H7 (cell line): ENCODE measurements around the gene NTHL1. TPM values are rescaled to one million over a fixed set of nuclear protein-coding genes. Genes with fewer than 3 reads are reported as not detected.
A peak's percentile ranks its signal among the peaks of the same experiment; 100 is the strongest.
"Not testable (repeated sequence)": the region's sequence is repeated elsewhere in the genome, so short reads cannot be mapped to it uniquely, and the experiment has no call there.

Experiments
- DNase-seq: peaks from one replicate; pipeline ENCODE4 v3.0.0; 2012
- H3K27me3 ChIP-seq: 2 replicates; pipeline ENCODE4 v1.6.0; 2011; ENCODE audit warnings: mild to moderate bottlenecking, low read length; ENCODE audit not compliant: control insufficient read depth, insufficient read depth
- H3K36me3 ChIP-seq: replicated peaks from 2 replicates; pipeline ENCODE4 v1.5.1; 2011; ENCODE audit warnings: low read length; ENCODE audit not compliant: control insufficient read depth, insufficient read depth
- H3K4me3 ChIP-seq: 2 replicates; pipeline ENCODE4 v1.5.1; 2011; ENCODE audit warnings: low read depth, mild to moderate bottlenecking, control low read depth, low read length, moderate library complexity; ENCODE audit not compliant: insufficient read depth
- total RNA-seq: library from RNA; depleted of rRNA; stranded (reverse); fragments of >200 nt; shearing (Covaris generic); gene quantifications from 2 replicates; pipeline ENCODE4 v1.2.3, GENCODE V29; 2014

NTHL1 gene
- total RNA-seq, 1 experiment from 2014 or later: 108 TPM

DNA sequence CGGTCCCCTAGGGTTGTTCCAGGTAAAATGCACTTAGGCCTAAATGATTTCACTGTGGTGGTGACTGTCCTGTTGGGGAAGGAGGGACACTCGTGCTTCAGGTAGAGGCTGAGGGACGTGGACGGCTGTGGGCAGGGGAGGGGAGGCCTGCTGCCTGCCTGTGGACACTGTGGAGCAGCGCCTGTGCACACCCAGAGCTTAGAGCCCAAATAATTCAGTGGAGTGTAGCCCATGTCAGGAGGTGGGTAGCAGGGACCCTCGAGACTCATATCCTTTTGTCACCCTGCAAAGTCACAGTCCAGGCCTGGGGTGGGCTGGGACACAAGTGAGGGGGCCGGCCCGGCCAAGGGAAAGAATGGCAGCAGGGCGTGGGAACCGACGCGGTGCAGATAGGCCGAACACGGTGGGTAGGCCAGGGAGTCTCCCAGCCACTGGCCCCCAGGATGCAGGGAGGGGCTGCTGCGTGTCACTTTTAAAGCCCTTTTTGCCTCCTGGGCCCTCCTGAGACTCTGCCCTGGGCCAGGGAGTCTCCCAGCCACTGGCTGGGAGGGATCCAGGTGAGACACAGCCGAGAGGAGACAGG is 21.7 kb downstream of the NTHL1 start:
- no peak overlapping the region; the same call in 1 of the 2 replicates for H3K4me3 ChIP-seq
- H3K36me3 ChIP-seq: no peaks in the 10 kb centered on the region
- H3K27me3 ChIP-seq: peaks cover 22% of the 10 kb centered on the region
- DNase-seq: no peak

DNA sequence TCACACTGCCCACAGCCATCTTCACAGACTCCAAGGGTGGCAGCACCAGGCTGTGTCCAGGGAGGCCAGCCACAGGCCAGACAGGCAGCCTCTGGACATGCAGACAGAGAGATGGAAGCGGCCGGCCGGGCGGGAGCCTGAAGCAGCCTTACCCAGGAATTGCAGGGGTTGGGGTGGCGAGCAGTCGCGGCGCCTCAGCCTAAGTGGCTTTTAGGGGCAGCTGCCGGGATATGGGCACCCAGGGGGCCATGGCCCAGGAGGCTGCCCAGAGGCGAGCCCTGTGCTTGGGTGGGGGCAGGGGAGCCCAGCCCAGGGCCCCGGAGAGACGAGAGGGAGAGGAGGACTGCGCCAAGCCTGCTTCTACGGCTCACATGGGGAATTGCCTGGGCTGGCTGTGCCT is 22.4 kb downstream of the NTHL1 start:
- H3K36me3 ChIP-seq: no peaks in the 10 kb centered on the region
- peaks cover 30% of the 10 kb centered on the region for H3K27me3 ChIP-seq
- no peak for DNase-seq
- no peak overlapping the region for H3K4me3 ChIP-seq

- Histone ChIP-seq H3K4me3 (peak overlapping the region; percentile 40; the same call in 1 of the 2 replicates), H3K27me3 (peaks cover 42% of the 10 kb centered on the region), H3K36me3 (no peaks in the 10 kb centered on the region)
- DNase-seq: peak; percentile 75
These were observed 23.6 kb downstream of the NTHL1 start for GRCh38 chr16:2024032-2024420.

GRCh38 chr16:2023092-2024031 is 24.3 kb downstream of the NTHL1 start:
- Histone ChIP-seq H3K4me3 (peak overlapping the region; percentile 40), H3K36me3 (no peaks in the 10 kb centered on the region), H3K27me3 (peaks cover 45% of the 10 kb centered on the region)
- DNase-seq: peak; percentile 99

DNA sequence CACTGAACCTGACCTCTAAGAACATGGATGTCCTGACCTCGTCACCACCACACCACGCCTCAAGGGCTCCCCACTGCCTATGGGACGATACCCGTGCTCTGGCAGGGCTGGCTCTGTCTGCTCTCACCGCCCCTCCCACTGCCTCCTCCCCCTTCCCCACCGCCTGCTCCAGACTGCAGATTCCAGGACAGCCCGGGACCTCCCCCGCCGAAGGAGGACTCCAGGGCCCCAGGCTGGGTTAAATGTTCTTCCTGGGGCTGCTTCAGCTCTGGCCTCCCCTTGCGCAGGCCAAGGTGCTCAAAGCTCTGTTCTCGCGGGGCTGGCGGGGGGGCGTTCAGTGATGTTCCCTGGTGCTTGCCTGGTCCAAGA is 24.9 kb downstream of the NTHL1 start:
- H3K4me3 ChIP-seq: peak overlapping the region; percentile 40
- H3K36me3 ChIP-seq: no peaks in the 10 kb centered on the region
- H3K27me3 ChIP-seq: peaks cover 45% of the 10 kb centered on the region
- DNase-seq: peak; percentile 96

DNA sequence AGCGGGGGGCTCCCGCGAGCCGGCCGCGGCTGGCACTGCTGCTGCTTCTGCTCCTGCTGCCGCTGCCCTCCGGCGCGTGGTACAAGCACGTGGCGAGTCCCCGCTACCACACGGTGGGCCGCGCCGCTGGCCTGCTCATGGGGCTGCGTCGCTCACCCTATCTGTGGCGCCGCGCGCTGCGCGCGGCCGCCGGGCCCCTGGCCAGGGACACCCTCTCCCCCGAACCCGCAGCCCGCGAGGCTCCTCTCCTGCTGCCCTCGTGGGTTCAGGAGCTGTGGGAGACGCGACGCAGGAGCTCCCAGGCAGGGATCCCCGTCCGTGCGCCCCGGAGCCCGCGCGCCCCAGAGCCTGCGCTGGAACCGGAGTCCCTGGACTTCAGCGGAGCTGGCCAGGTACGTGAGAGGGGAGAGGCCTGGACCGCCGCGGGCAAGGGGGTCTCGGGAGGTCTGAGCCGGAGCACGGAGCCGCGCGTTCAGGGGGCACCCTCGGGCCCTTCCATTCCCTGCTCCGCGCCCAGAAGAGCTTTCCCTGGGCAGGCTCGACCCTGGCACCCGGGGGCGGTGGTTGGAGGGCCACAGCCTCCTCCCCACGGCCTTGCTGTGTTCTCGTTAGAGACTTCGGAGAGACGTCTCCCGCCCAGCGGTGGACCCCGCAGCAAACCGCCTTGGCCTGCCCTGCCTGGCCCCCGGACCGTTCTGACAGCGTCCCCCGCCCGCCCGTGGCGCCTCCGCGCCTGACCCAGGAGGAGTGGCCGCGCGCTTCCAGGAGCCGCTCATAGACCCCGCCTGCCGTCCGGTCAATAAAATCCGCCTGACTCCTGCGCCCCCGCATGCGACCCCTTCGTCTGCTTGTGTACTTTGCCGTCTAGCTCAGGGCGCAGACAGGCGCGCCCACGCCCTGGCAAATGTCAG is 27.5 kb downstream of the NTHL1 start:
- peak overlapping the region; percentile 48 for H3K4me3 ChIP-seq
- DNase-seq: peak; percentile 86

DNA sequence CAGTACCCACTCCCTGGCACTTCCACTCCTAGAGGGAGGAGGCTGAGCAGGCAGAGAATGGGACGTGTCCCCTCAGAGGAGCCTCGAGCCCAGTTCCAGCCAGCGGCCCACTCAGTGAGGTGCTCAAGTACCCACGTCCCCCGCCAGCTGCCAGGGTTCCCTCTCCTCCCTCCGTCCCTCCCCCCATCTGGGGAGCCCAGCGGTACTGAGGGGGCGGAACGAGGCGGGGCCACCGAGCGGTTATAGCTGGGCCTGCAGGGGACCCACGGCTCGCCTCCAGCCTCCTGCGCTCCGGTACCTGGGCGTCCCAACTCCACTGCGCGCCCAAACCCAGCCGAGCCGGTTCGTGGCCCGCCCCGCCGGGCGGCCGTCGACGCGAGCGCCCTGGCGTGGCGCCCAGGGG is 28.1 kb downstream of the NTHL1 start, which contains the start of gene NPW:
TSS of gene NPW (plus strand) at position 268 of the 403 bp plus-strand sequence.
- H3K4me3 ChIP-seq: peak within 1 kb of the TSS; percentile 48
- no peaks in the 10 kb centered on the region for H3K36me3 ChIP-seq
- DNase-seq: peak; percentile 92
- H3K27me3 ChIP-seq: peaks cover 32% of the 10 kb centered on the region

More for the DNA sequence above, 27.5 kb downstream of the NTHL1 start:
- Histone ChIP-seq H3K36me3 (no peaks in the 10 kb centered on the region), H3K27me3 (peaks cover 32% of the 10 kb centered on the region)

DNA sequence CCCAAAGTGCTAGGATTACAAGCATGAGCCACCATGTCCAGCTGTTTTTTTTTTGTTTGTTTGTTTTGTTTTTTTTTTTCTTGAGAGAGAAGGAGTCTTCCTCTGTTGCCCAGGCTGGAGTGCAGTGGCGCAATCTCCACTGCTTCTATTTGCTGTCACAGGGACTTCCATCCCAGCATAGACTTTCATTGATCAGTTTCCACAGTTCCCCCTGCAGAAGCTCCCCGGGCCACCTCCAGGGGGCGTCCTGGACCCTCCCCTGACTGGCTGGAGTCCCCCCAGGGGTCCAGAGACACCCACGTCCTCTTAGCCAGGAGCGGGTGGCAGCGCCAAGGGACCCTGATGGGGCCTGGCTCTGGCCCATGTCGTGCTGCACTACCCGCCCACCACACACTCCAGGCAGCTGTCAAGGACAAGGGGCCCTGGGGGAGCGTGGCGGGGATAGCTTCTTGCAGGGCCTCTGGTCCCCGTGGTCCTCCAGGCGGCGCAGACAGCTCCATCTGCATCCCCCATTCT is 31.2 kb downstream of the NTHL1 start:
- Histone ChIP-seq H3K4me3 (no peak overlapping the region), H3K27me3 (peaks cover 26% of the 10 kb centered on the region), H3K36me3 (no peaks in the 10 kb centered on the region)
- peak; percentile 85 for DNase-seq

- Histone ChIP-seq H3K27me3 (peaks cover 23% of the 10 kb centered on the region), H3K4me3 (no peak overlapping the region), H3K36me3 (no peaks in the 10 kb centered on the region)
- DNase-seq: no peak
These were observed 31.8 kb downstream of the NTHL1 start for GRCh38 chr16:2015947-2016208.

DNA sequence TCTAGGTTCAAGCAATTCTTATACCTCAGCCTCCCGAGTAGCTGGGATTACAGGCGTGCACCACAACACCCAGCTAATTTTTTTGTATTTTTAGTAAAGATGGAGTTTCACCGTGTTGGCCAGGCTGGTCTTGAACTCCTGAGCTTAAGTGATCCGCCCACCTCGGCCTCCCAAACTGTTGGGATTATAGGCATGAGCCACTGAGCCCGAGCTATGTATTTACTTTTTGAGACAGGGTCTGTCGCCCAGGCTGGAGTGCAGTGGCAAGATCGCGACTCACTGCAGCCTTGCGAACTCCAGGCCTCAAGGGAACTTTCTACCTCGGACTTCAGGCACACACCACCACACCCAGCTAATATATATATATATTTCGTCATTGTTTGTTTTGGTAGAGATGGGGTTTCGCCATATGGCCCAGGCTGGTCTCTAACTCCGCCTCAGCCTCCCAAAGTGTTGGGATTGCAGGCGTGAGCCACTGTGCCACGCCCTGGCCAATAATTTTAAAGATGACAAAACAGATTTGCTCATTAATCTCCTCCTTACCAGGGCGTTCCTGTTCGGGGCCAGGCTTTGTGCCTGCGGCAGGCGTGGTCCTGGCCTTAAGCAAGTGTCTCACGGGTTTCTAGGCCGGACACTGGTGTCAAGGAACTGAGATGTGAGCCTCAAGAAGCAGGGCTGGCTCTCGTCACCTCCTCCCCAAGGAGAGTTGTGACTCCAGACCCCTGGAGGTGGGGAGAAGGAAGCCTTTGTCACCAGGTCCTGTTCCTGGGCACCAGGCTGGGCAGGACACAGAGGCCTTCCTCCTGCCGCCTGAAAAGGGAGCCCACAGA is 32.3 kb downstream of the NTHL1 start:
- Histone ChIP-seq H3K36me3 (no peaks in the 10 kb centered on the region), H3K27me3 (peaks cover 17% of the 10 kb centered on the region), H3K4me3 (no peak overlapping the region)
- DNase-seq: no peak

- H3K36me3 ChIP-seq: no peaks in the 10 kb centered on the region
- no peak overlapping the region for H3K4me3 ChIP-seq
- H3K27me3 ChIP-seq: peaks cover 1% of the 10 kb centered on the region; the same call in 1 of the 2 replicates
- no peak for DNase-seq
These were observed 34.1 kb downstream of the NTHL1 start for GRCh38 chr16:2013527-2013926.

DNA sequence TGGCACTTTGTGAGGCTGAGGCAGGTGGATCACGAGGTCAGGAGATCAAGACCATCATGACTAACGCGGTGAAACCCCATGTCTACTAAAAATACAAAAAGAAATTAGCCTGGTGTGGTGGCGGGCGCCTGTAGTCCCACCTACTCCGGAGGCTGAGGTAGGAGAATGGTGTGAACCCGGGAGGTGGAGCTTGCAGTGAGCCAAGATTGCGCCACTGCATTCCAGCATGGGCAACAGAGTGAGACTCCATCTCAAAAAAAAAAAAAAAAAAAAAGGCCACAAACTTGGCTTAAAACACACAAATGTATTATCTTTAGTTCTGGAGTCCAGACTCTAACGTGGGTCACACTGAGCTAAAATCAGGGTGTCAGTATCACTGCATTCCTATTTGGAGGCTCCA is 35.9 kb downstream of the NTHL1 start:
- H3K27me3 ChIP-seq, H3K36me3 ChIP-seq, DNase-seq, H3K4me3 ChIP-seq: not testable (repeated sequence)

- H3K36me3 ChIP-seq: 0 out of 2 replicates have a peak, but pooled peaks cover 1% of the 10 kb centered on the region
- DNase-seq: peak; percentile 99
- peak within 1 kb of the TSS; percentile 76 for H3K4me3 ChIP-seq
- H3K27me3 ChIP-seq: no peaks in the 10 kb centered on the region
These were observed 37.7 kb downstream of the NTHL1 start, which contains the start of gene ZNF598 for GRCh38 chr16:2009791-2010510. Gene ZNF598 (minus strand): TSS chr16:2009821.
